ENCODE measurements around the gene STK32C.

Gene STK32C

DNA sequence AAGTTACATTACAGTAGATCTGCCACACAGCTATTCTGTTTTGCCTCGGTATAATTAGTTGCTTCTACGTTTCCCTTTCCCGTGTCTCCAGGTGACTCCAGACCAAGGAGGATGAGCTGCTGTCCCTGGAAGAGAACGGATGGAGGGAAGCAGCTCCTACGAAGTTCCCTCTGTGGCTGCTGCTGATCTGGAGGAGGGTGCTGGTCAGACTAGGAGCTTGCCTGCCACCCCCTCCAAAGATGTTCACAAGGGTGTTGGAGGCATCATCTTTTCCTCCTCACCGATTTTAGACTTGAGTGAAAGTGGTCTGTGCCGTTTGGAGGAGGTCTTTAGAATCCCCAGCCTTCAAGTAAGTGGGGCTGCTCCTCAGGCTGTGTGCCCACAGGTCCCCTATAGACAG is 25.6 kb upstream of the STK32C start:
- ATAC-seq (replicated peaks) (no peak), DNase-seq (no peak)
- H3K27me3 Mint-ChIP-seq: no peaks in the 10 kb centered on the region
- peaks cover 47 to 86% of the 10 kb centered on the region in 2 donors for H3K4me1 Mint-ChIP-seq
- peaks cover 11 to 35% of the 10 kb centered on the region in 2 donors for H3K36me3 Mint-ChIP-seq
- no peaks in the 10 kb centered on the region for H3K9me3 Mint-ChIP-seq
- H3K4me3 Mint-ChIP-seq: peak overlapping the region; percentile 49 to 91
- peak overlapping the region; percentile 97 for H3K27ac Mint-ChIP-seq

DNA sequence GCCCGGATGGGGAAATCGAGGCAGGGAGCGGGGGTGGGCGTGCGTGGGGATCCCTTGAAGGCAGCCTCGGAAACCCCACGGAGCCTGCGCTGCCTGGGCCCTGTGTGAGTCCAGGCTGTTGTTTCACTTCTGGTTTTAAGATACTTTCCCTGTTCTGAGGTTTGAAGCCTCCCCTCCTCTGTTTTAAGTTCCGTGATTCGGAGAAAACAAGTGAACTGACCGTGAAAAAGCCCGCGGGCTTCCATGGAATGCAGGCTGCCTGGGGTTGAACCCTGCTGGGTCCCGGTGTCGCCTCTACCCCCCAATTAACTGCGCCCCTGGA is 24.6 kb upstream of the STK32C start:
- no peaks in the 10 kb centered on the region for H3K9me3 Mint-ChIP-seq
- ATAC-seq (replicated peaks) (peak; percentile 75), DNase-seq (no peak)
- H3K4me1 Mint-ChIP-seq: peaks cover 53 to 93% of the 10 kb centered on the region in 2 donors
- peaks cover 21 to 42% of the 10 kb centered on the region in 2 donors for H3K36me3 Mint-ChIP-seq
- peak overlapping the region; percentile 97 for H3K27ac Mint-ChIP-seq
- no peaks in the 10 kb centered on the region for H3K27me3 Mint-ChIP-seq
- peak overlapping the region; percentile 91 to 96 for H3K4me3 Mint-ChIP-seq

DNA sequence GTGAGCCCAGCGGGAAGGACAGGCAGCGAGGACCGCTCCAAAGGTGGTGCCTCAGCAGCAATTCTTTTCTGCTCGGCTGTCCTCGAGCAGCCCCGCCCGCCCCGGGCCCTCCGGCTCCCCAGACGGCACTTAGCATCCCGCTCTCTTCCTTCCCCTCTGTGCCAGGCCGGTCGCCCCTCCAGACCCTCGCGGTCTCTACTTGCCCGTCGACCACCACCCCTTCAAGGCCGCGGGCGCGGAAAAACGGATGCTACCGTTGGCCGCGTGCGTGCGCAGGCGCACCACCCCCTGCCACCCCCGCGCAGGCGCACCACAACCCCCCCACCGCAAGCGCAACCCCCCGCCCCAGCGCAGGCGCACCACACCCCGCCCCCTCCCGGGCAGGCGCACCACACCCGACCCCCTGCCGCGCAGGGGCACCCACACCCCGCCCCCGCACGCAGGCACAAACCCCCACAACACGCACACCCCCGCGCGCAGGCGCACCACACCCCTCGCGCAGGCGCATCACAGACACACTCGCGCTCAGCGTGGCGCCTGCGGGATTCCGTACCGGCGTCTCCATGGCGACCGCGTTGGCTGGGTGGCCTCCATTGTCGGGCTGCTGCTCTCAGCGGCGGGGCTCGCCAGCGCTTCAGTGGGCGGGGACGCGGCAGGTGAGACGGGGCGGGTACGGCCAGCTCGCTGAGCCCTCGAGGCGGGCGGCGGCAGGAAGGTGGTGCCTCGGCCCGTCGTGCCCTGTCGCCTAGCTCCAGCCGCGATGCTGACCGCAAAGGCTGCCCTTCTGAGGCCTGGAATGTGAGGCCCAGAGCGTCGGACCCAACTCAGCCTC is 24.1 kb upstream of the STK32C start, which contains the start of gene LRRC27:
Gene LRRC27 (plus strand): TSS at position 593 of the 832 bp plus-strand sequence. CDS start 1,332 bp downstream, outside the sequence.
- Mint-ChIP-seq H3K36me3 (peaks cover 25 to 41% of the 10 kb centered on the region in 2 donors), H3K27ac (peak within 1 kb of the TSS; percentile 97), H3K4me1 (peaks cover 53 to 93% of the 10 kb centered on the region in 2 donors), H3K27me3 (no peaks in the 10 kb centered on the region), H3K4me3 (peak within 1 kb of the TSS; percentile 91 to 96), H3K9me3 (no peaks in the 10 kb centered on the region)
- DNase-seq (peak; percentile 99), ATAC-seq (replicated peaks) (peak; percentile 84 to 87)

DNA sequence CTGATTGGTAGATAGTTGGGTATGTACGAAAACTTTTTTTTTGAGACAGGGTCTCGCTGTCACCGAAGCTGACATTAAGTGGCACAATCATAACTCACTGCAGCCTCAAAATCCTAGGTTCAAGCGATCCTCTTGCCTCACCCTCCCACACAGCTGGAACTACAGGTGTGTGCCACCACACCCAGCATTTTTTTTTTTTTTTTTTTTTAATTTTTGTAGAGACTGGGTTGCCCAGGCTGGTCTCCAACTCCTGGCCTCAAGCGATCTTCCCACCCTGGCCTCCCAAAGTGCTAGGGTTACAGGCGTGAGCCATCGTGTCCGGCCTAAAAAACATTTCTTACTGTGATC is 22.7 kb upstream of the STK32C start:
- H3K27me3 Mint-ChIP-seq: no peaks in the 10 kb centered on the region
- H3K4me3 Mint-ChIP-seq: peak overlapping the region; percentile 91 to 96
- DNase-seq (no peak), ATAC-seq (replicated peaks) (no peak)
- H3K27ac Mint-ChIP-seq: no peak overlapping the region
- H3K4me1 Mint-ChIP-seq: peaks cover 51 to 89% of the 10 kb centered on the region in 2 donors
- H3K9me3 Mint-ChIP-seq: no peaks in the 10 kb centered on the region
- peaks cover 33 to 53% of the 10 kb centered on the region in 2 donors for H3K36me3 Mint-ChIP-seq

DNA sequence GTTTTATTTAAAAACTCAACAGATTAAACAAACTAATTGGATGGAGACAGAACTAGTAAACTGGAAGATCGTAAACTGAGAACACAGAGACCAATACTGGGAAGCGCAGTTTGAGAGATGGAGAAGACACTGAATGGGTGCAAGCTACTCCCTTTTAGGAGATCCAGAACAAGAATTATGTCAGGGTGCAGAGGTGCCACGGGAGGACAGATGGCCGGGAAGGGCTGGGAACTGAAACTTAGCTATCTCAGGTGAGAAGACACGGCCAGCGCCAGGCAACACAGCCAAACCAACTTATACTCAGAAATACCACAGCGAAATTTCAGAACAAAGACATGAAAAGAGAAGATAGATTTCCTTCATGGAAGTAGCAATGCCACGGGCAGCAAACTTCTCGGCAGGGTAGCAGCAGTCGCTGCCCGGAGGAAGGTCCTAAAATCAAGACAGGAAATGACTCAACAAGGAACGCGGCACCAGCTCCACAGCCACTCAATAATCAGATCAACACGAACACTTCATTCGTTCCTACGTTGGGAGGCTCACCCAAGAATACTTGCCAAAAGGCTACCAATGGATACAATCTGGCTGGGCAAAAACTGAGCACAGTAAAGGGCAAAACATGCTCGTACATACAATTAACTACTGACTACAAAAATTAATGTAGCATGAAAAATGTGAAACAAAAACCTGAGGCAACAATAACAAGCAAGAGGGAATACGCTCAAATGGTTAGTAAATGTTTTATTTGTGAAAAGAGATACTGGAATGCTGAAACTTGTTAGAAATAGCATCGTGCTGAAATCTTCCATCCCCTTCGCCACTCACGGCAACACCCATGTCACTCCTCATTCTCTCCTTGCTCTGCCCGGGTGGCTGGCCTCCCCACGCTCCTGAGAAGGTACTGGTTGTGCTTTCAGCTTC is 22.1 kb upstream of the STK32C start:
- Mint-ChIP-seq H3K27ac (peak overlapping the region; percentile 75), H3K27me3 (no peaks in the 10 kb centered on the region), H3K4me1 (peaks cover 48 to 85% of the 10 kb centered on the region in 2 donors), H3K36me3 (peaks cover 36 to 55% of the 10 kb centered on the region in 2 donors), H3K9me3 (no peaks in the 10 kb centered on the region), H3K4me3 (peak overlapping the region; percentile 91 to 96)
- DNase-seq (no peak), ATAC-seq (replicated peaks) (no peak)

DNA sequence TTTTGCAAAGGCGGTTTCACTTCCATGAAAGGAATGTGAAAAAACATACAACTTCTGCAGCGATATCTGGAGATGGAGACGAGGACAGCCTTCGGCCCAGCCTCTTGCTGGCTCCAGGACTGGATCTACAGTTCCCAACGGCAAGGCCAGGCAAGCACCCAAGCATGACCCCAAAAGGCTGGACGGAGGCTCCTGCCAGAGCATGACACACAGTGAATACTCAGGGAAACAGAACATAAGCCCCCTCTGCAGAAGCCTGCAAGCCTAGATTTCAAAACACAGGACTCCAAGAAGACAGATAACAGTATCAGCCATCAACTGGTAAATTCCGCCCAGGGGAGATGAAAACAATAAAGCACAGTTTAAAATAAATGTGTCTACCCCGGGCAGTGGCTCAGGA is 21.0 kb upstream of the STK32C start:
- peaks cover 43 to 65% of the 10 kb centered on the region in 2 donors for H3K36me3 Mint-ChIP-seq
- ATAC-seq (replicated peaks) (no peak), DNase-seq (no peak)
- H3K27me3 Mint-ChIP-seq: no peaks in the 10 kb centered on the region
- no peak overlapping the region for H3K27ac Mint-ChIP-seq
- peaks cover 44 to 76% of the 10 kb centered on the region in 2 donors for H3K4me1 Mint-ChIP-seq
- no peaks in the 10 kb centered on the region for H3K9me3 Mint-ChIP-seq
- H3K4me3 Mint-ChIP-seq: peak overlapping the region; percentile 91 to 96

DNA sequence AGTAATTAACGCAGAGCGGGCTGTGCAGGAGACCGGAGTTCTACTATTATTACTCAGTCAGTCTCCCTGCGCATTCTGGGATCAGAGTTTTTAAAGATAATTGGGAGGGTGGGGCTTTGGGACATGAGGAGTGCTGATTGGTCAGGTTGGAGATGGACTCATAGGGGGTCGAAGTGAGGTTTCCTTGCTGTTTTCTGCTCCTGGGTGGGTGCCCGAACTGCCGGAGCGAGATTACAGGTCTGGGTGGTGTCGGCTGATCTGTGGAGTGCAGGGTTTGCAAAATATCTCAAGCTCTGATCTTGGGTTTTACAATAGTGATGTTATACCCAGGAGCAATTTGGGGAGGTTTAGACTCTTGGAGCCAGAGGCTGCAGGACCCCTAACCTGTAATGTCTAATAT is 20.4 kb upstream of the STK32C start:
- ATAC-seq (replicated peaks): no peak
- Mint-ChIP-seq H3K27ac (no peak overlapping the region), H3K36me3 (peaks cover 43 to 72% of the 10 kb centered on the region in 2 donors), H3K9me3 (no peaks in the 10 kb centered on the region), H3K4me1 (peaks cover 39 to 69% of the 10 kb centered on the region in 2 donors), H3K4me3 (no peak overlapping the region), H3K27me3 (no peaks in the 10 kb centered on the region)
- no peak for DNase-seq

DNA sequence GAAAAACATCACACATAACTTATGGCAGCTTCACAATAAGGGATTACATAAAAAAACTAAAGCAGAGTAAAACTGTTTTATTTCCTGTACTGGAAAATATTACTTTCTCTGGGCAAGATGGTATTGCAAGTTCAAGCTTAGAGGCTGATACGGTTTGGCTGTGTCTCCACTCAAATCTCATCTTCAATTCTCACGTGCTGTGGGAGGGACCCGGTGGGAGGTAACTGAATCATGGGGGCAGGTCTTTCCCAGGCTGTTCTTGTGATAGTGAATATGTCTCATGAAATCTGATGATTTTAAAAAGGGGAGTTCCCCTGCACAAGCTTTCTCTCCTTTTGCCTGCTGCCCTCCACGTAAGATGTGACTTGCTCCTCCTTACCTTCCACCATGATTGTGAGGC is 19.2 kb upstream of the STK32C start:
- no peak for ATAC-seq (replicated peaks)
- Mint-ChIP-seq H3K4me1 (peaks cover 33 to 59% of the 10 kb centered on the region in 2 donors), H3K4me3 (no peak overlapping the region), H3K27me3 (no peaks in the 10 kb centered on the region), H3K27ac (peak overlapping the region; percentile 51), H3K9me3 (no peaks in the 10 kb centered on the region), H3K36me3 (peaks cover 42 to 73% of the 10 kb centered on the region in 2 donors)
- DNase-seq: no peak

DNA sequence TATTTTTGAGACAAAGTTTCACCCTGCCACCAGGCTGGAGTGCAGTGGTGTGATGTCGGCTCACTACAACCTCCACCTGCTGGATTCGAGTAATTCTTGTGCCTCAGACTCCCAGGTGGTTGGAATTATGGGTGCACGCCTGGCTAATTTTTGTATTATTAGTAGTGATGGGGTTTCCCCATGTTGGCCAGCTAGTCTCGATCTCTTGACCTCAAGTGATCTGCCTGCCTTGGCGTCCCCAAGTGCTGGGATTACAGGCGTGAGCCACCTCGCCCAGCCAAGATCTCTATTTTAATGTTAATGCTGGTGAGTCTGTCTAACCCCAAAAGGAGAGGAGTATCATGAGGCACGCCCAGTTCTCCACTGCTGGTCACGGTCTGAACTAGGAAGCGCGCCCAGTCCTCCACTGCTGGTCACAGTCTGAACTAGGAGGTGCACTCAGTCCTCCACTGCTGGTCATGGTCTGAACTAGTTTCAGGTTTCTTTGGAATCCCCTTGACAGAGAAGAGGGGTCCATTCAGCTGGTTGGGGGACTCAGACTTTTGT is 18.7 kb upstream of the STK32C start:
- Mint-ChIP-seq H3K36me3 (peaks cover 41 to 71% of the 10 kb centered on the region in 2 donors), H3K27ac (peak overlapping the region; percentile 51), H3K4me3 (peak overlapping the region in 1 of 2 donors; percentile 4), H3K4me1 (peaks cover 32 to 54% of the 10 kb centered on the region in 2 donors), H3K27me3 (no peaks in the 10 kb centered on the region), H3K9me3 (no peaks in the 10 kb centered on the region)
- peak; percentile 55 to 57 for ATAC-seq (replicated peaks)
- DNase-seq: no peak

DNA sequence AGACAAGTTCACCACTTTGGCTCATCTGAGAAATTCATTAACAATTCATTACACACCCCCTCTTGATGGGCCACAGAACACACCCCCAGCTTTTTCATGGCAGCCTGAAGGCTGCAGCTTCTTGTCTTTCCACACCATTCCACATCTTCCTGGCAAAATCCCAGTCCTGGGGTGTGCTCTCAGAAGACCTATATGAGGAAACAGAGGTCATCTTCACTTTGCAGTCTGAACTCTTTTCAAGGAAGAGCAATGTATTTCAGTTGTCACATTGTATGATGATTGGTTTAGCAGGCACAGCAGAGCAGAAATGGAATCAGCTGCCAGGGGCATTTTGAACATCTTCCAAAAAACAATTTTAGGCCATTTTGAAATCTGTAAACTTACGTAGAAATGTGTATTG is 16.4 kb upstream of the STK32C start:
- Mint-ChIP-seq H3K4me3 (no peak overlapping the region), H3K9me3 (no peaks in the 10 kb centered on the region), H3K4me1 (peaks cover 29 to 51% of the 10 kb centered on the region in 2 donors), H3K27ac (no peak overlapping the region), H3K36me3 (peaks cover 34 to 55% of the 10 kb centered on the region in 2 donors), H3K27me3 (no peaks in the 10 kb centered on the region)
- ATAC-seq (replicated peaks) (no peak), DNase-seq (no peak)

DNA sequence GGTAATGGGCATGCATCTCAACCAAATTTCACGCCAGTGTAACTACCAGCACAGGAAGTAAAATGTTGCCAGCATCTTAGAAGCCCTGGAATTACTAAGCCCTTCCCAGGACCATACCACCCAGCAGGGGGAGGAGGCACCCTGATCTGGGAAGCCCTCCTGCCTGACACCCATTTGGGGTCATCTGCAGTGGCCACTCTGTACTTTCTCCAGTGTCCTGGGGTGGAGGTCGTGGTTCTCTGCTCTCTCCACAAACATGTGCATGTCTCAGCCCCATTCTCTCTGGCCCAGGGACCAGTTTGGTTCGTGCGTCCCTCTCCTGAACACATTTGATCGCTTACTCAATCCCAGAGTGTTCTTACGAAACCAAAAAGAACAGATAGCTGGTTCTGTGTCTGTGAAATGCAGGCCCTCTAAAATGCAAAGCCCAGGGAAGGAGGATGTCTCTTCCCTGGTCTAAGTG is 14.9 kb upstream of the STK32C start:
- Mint-ChIP-seq H3K9me3 (no peaks in the 10 kb centered on the region), H3K4me3 (no peak overlapping the region), H3K4me1 (peaks cover 19 to 35% of the 10 kb centered on the region in 2 donors), H3K27ac (no peak overlapping the region), H3K27me3 (no peaks in the 10 kb centered on the region), H3K36me3 (peaks cover 26 to 47% of the 10 kb centered on the region in 2 donors)
- ATAC-seq (replicated peaks) (no peak), DNase-seq (no peak)

DNA sequence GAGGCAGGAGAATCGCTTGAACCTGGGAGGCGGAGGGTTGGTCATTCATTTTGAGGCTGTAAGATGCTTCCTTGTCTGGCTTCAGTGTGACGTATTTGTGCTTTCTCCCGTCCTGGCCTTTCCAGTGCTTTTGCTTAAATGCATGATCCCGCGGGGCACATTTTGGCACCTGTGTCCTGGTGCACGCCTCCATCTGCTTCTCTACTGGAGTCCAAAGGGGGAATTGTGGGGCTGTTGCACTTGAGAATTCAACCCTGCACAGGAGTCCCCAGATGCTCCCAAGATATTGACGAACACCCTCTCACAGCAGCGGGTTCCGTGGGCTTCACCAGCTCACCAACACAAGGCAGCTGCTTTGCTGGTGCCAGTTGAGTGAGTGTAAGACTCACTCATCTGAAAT is 14.0 kb upstream of the STK32C start:
- Mint-ChIP-seq H3K4me3 (no peak overlapping the region), H3K9me3 (no peaks in the 10 kb centered on the region), H3K27me3 (no peaks in the 10 kb centered on the region), H3K36me3 (peaks cover 19 to 40% of the 10 kb centered on the region in 2 donors), H3K4me1 (peaks cover 14 to 26% of the 10 kb centered on the region in 2 donors), H3K27ac (no peak overlapping the region)
- DNase-seq (no peak), ATAC-seq (replicated peaks) (no peak)

DNA sequence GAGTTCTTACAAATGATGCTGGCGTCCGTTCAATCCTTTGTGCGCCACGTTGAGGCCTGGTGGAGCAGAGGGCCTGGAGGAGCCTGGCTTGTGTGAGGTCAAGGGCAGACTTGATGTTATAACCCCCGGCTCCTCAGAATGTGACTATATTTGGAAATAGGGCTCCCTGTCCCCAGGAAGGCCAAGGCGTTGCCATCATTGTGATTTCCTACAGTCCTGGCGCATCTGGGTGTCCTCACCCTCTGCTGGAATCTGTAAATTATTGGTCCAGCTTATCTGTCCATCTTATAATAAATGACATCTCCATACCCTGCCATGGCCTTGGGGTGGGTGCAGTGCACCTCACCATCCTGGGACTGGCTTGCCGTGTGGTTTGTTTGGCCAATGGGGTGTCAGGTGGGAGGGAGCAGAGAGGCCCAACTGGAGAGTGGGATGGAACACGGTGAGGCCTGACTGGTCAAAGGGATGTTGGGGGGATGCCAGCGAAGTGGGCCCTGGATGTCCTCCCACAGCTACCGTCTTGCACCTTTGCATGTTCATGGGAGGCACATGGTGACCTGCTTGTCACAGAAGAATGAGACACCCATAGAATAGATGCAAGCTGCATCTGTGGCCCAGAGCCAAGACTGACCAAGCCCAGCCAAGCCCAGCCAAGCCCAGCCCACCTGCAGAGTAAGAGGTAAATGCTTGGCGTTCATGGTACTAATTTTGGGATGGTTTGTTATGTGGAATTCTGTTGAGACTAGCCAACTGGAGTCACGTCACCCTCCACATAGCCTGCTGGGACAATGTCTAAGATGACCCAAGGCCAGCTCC is 13.1 kb upstream of the STK32C start:
- ATAC-seq (replicated peaks) (peak in 1 of 2 donors; percentile 12), DNase-seq (no peak)
- Mint-ChIP-seq H3K27me3 (no peaks in the 10 kb centered on the region), H3K36me3 (peaks cover 13 to 32% of the 10 kb centered on the region in 2 donors), H3K9me3 (no peaks in the 10 kb centered on the region), H3K4me1 (peaks cover 8 to 19% of the 10 kb centered on the region in 2 donors), H3K4me3 (no peak overlapping the region), H3K27ac (no peak overlapping the region)

Data from stimulated activated naive B cell treated with anti-CD40 and anti-IgM and Interleukin-4, amounts not matched to agents 10 μg/mL and 1 μg/mL and 100 μg/mL, for 72 hours (primary cell).